Activated CD4-positive, alpha-beta T cell treated with anti-CD3 and anti-CD28 coated beads, Interleukin-2, amount 50 U/mL, for 1 hour (primary cell): Measurements from ENCODE around the gene PHYH.
"Not testable (repeated sequence)": the region's sequence is repeated elsewhere in the genome, so short reads cannot be mapped to it uniquely, and the experiment has no call there.

Source experiments
- DNase-seq: peaks from one replicate; pipeline ENCODE4 v3.0.0-alpha.2; 2020

PHYH gene

DNA sequence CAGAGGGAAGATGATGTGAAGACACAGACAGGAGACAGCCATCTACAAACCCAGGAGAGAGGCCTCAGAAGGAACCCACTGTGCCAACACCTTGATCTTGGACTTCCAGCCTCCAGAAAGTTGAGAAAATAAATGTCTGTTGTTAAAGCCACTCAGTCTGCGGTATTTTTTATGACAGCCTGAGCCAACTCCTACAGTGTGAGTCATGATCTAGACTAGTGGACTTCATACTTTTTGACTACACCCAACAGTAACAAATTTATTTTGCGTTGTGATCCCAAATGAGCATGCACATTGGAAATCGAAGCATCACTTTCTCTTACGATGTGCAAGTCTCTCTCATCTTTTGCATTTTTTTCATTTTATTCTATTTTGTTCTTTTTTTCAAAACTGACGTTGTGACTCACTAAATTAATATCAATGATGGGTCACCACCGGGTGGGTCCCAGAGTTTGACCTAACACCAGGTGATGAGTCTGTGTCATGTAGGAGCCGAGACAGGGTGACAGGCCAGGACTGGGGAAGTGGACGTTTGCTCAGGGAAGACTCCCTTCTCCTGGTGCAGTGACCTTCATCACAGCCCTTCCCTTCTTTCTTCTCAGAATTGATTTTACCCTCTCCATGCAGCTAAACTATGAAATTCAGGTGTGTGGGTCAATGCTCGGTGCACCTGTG lies 28.9 kb downstream of the PHYH start:
- DNase-seq, result no peak

DNA sequence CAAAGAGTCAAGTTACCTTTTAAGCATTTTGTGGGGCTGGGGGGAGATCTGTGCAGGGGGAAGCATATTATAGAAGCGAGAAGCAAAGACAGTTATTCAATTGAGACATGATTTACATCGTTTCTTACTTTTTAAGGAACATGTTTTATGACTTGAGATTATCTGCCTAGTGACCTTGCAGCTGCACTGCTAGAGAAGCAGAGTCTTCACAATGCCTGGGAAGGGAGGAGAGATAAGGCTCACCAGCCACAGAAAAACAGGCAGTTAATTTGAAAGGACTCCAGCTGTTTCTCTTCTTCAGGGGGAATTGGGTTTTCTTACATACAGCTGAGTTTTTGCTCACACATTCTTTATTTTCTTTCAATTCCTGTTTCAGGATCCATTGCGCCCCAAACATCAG lies 31.0 kb downstream of the PHYH start:
- DNase-seq, result no peak

DNA sequence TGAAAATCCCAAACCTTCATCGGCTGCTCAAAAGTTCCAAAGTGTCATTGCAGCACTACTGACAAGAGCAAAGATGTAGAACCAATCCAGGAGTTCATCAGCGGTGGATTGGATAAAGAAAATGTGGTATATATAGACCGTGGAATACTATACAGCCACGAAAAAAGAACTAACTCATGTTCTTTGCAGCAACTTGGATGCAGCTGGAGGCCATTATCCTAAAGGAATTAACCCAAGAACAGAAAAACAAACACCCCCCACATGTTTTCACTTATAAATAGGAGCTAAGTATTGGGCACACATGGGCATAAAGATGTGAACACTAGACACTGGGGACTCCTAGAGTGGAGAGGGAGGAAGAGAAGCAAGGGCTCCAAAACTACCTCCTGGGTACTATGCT lies 31.6 kb downstream of the PHYH start:
- no peak for DNase-seq

DNA sequence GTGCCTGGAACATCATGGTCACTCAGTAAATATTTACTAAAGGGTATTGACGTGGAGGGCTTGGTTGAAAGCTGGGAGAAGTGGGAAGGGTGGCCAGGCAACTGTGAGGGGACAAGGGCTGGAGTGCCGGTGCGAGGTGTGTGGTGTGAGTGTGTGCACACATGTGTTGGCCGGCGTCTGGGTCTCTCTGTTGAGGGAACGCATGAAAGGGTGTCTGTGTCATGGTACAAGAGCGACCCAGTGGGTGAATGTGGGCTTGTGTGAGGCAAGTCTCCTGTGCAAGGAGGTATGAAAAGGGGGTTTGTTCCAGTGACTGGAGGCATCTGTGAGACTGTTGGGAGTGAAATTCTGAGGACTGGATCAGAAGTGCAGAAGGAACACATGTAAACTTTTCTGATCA lies 36.3 kb downstream of the PHYH start:
- no peak for DNase-seq

DNA sequence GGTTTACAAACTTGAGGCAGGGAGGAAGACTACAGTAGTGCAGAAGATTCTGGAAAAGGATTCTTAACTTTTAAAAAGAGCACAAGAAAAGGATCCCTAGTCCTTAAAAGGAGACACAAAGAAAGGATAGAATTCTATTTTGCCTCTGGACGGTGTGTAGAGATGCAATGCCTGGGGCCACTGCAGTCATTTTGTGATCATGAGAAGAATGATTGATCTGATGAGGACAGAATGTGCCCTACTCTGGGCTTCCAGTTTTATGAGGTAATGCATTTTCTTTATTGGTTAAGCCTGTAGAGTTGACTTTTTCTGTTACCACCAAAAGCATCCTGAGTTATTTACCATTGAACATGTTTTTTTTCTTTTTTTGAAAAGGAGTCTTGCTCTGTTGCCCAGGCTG lies 37.4 kb downstream of the PHYH start:
- no peak for DNase-seq

DNA sequence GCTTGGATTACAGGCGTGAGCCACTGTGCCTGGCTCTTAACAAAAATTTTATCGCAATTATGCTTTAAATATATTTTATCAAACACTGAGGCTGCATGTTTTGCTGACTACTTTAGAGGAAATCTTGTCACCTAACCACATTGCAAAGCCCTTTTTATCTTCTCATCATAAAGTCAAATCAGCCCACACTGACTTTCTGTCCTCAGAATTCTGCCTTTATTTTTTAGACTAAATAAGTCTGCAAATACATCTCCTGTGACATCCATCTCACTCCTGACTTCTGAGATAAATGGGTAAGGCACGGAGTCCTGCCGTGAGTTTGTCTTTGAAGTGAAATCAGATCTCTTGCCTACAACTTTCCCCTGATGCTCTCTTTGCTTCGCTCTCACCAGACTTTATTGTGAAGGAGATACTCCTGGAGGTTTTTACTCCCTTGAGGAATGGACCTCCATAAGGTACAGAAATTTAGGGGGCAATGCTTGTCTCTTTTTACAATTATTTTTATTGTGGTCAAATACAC lies 42.2 kb downstream of the PHYH start:
- no peak for DNase-seq

DNA sequence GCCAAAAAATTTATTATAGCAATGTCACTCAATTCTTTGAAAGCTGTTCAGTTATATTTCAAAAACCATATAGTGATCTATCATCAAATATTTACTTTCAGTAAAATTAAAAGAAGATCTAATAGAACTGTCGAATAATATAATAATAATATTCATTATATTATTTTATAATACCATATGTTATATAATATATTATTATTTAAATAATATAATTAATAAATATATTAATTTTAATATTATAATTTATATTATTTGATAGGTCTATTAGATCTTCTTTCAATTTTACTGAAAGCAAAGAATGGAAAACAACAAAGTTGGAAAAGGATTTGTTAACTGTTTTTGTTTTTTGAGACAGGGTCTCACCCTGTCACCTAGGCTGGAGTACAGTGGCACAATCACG lies 43.2 kb downstream of the PHYH start:
- DNase-seq, result no peak

DNA sequence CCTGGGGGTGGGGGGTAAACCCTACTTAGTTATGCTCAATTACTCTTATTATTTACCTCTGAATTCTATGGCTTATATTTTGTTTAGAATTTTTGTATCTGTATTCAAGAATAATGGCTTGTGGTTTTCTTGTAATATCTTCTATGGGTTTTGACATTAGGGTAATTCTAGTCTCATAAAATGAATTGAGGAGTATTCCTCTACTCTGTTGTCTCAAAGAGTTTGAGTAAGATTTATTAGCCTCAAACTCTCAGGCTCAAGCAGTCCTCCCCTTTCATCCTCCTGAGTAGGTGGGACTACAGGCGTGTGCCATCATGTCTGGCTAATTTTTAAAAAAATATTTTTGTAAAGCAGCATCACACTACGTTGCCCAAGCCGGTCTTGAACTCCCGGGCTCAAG lies 46.1 kb downstream of the PHYH start:
- no peak for DNase-seq

DNA sequence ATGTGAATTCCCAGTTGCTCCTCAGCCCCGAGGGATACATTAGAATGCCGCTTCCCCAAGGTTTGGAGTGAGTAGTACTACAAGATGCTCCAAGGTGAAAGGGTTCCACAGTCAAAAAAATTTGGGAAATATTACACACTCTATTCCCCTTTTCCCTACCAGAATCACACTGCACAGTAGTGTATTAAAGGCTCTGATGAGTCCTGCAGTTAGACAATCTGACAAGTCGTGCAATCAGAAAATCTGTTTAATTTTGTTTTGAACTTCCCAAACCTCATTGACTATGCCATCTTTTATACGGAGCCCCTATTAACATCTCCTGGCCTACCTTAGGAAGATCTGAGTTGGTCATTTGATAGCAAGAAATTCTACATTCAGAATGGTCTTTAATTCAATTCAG lies 52.1 kb downstream of the PHYH start:
- no peak for DNase-seq

DNA sequence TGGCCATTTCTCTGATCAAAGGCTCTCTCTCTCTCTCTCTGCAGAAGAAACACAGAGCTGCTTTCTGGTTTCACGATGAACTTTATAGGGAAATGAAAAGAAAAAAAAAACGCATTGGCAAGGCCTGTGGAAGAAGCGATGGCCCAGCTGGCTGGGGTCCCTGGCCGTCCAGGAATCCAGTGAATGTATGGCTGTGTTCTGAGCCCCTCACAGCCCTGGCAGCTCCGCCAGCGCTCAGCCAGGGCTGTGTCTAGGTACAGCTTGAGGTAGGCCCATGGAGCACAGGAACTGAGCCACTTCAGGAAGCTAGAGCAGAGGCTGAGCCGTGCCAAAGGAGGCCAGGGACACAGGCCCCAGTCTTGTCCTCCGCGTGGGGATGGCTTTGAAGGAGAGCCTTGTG lies 52.6 kb downstream of the PHYH start:
- DNase-seq, result no peak

DNA sequence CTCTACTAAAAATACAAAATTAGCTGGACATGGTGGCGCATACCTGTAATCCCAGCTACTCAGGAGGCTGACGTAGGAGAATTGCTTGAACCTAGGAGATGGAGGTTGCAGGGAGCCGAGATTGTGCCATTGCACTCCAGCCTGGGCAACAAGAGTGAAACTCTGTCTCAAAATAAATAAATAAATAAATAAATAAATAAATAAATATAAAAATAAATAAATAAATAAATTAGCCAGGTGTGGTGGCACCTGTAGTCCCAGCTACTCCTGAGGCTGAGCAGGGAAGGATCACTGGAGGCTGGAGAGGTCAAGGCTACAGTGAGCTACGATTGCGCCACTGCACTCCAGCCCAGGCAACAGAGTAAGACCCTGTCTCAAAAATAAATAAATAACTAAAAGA lies 57.6 kb downstream of the PHYH start:
- DNase-seq, result not testable (repeated sequence)

DNA sequence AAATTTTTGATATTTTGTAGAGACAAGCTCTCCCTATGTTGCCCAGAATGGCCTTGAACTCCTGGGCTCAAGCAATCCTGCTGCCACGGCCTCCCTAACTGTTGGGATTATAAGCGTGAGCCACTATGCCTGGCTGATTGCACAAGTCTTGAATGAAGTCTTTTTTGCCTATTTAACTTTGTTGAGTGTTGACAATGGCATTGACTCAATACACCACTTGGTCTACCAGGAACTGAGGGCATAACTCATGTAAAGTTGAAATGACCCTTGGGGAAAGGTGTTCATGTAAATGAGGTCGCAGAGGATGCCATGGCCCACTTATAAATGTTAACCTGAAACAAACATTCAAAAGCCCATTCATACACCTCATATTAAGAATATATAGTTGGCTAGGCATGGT lies 58.3 kb downstream of the PHYH start:
- no peak for DNase-seq

DNA sequence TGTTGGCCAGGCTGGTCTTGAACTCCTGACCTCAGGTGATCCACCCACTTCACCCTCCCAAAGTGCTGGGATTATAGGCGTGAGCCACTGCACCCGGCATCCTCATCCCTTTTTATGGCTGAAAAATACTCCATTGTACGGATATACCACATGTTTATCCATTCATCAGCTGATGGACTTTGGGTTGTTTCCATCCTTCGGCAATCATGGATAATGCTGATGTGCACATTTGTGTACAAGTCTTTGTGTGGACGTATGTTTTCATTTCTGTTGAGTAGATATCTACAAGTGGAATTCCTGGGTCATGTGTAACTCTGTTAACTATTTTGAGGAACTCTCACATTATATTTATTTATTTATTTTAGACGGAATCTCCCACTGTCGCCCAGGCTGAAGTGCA lies 59.9 kb downstream of the PHYH start:
- DNase-seq, result no peak

DNA sequence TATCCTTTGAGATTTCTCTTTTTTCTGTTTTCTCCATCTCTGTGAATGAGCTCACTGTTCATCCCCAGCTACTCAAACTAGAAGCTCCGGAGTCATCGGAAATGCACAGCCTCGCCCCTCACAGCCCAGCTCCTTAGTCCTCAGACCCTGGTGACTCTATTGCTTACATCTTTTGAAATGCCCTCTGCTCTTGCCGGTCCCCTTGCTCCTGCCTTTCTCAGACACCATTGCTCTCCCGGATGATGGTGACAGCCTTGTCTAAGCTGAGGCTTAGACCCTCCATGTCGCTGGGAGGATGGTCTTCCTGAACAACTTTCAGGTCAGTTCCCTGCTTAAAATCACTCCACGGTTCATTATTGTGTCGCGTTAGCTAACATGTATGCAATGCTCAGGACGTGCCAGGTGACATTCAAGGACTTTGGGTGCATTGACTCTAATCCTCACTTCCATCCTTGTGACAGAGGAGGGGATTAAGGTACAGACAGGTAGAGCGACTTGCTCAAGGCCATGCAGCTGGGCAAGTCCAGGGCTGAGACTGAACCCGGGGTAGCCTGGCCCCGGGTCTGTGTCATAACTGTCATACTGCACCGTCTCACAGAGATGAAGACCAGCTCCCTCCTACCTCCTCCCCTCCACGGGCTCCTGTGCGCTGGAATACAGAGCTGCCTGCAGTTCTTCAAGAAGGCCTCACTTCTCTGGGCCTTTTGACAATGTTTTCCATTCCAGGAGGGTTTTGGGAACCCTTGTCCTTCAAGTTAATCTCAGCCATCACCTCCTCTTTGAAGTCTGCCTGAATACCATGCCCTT lies 61.4 kb downstream of the PHYH start:
- no peak for DNase-seq

DNA sequence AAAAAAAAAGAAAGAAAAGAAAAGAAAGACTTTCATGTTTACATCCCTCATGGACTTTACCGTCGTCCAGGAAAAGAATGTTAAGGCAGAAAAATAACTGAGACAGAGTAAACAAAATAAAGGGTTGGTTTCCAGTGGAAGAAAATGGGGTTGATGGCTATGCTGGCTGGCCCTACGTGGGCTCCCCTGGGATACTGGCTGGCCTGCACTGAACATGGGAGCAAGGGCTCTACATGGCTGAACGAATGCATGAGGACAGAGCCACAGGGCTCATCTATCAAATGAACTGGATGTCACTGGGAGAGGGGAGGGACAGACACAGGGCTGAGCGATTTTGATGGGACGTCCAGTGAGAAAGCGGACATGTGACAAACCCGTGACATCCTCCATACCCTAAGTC lies 63.2 kb downstream of the PHYH start:
- no peak for DNase-seq

DNA sequence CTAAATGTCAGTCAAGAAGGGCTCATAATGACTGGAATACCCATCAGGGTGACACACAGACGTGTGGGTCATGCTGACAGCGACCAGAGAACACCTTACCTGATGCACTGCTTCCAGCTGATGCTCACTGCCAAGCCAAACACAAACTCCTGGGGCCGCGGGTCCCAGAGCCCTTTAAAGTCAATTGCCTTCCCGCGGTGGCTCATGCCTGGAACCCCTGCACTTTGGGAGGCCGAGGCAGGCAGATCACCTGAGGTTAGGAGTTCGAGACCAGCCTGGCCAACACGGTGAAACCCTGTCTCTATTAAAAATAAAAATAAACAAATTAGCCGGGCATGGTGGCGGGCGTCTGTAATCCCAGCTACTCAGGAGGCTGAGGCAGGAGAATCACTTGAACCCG lies 65.1 kb downstream of the PHYH start:
- DNase-seq, result not testable (repeated sequence)

DNA sequence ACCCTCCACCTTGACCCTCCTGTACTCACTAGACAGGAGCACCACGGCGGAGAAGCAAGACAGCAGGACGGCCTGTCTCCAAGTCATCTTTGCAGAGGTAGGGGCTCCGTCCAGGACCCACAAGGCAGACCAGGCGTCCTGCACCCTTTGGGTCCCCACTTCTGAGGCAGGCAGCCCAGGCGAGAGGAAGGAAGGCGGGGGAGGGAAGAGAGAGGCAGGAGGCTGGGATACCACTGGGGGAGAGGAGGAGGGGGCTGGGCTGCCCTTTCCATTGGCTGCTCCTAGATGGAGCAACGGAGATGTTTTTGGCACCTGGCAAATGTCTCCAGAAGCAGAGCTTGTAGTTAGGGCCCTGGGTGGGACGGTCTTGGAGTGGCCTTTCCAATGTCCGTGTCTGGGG lies 65.7 kb downstream of the PHYH start, which contains the start of gene UCMA:
UCMA (minus strand) TSS at position 203 of the 400 bp plus-strand sequence; CDS start at position 87, 116 bp downstream.
- no peak for DNase-seq

DNA sequence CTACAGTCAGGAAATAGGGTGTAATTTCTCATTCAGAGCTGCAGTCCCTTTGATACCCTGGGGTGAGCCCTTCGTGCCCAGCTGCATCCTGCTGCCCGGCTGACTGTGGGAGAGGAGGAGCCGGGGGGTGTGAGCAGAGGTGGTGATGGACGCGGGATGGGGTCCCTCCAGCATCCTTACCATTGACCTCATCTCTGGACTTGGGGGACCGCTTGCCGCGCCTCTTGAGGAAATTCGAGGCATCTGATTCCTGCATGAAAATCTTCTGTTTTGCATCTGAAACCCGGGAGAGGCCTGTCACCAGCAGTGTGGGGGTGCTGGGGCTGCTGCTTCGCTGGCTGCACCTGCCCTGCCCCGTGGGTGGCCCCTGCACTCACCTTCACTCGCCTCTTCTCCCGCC lies 66.5 kb downstream of the PHYH start:
- DNase-seq, result no peak

DNA sequence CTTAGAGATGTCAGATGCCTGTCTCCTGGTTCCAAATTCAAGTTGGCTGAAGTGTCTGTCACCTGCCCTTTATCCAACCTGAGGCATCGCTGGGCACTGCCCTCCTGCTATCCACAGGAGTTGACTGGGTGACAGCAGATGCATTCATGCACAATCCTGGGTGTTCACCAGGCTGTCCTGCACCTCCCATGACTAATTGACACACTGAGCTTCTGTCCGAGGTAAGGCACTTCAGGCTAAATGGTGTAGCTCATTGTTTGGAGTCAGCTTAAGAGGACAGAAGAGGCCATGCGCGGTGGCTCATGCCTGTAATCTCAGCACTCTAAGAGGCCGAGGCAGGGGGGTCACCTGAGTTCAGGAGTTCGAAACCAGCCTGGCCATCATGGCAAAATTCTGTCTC lies 68.1 kb downstream of the PHYH start:
- DNase-seq, result no peak

DNA sequence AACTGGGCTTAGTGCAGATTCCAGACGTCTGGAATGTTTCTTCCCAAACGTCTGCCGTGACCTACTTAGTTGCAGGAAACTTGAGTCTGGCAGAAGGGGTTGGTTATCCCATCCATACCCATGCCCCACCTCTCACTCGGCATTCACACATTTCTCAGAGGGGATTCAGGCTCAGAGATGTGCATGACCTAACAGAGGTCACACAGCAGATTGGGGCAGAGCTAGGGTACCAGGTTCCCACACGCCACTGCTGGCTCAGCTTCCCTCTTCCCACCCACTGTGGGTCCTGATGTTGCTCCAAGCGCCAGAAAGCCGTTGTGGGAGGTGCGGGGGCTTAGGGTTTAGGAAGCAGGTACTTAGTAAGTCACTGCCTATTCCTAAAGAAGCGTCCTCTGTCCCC lies 68.7 kb downstream of the PHYH start:
- DNase-seq, result no peak
